HG02588 (cell line): ENCODE results near the gene MLIP.

Source experiments
- ATAC-seq: cut with Tn5 transposase; IDR thresholded peaks from one replicate; pipeline ENCODE4 v1.9.1; 2021; ENCODE audit warnings: mild to moderate bottlenecking, moderate library complexity; ENCODE audit not compliant: unreplicated experiment

MLIP gene

DNA sequence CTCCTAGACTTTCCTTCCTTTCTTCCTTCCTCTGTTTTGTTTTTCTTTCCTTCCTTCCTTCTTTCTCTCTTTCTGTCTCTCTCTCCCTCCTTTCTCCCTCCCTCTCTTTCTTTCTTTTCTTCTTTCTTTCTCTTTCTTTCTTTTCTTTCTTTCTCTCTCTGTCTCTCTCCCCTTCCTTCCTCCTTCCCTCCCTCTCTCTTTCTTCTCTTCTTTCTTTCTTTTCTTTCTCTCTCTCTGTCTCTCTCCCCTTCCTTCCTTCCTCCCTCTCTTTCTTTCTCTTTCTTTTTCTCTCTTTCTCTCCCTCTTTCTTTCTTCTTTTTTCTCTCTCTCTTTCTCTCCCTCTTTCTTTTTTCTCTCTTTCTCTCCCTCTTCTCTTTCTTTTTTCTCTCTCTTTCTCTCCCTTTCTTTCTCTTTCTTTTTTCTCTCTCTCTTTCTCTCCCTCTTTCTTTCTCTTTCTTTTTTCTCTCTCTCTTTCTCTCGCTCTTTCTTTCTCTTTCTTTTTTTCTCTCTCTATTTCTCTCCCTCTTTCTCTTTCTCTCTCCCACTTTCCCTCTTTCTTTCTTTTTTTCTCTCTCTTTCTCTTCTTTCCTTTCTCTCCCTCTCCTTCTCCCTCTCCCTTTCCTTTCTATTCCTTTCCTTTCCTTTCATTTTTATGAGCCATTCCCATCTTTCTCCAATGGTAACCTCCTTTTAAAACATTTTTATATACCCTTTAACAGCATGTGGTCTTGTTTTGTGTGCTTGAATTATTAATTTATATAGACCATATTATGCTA, 199.3 kb downstream of the MLIP start:
- ATAC-seq = no peak

DNA sequence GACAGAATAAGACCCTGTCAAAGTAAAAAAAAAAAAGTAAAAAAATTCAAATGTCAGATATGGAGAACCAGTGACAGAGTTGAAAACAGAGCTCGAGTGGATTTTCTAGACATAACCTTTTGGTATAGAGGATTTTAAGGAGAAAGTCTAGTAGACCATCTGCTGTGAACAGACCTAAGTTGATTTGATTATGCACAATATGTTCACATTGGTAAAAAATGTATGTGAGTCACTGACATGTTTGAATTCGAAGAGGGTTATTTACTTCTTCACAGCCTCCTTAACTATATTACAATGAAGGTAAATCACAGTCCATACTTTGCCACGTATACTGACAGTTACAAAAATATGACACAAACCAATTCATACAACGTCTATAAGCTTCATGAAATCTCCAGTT, 204.4 kb downstream of the MLIP start:
- no peak for ATAC-seq
